ENCODE measurements around the gene COMT. TPM values are rescaled to one million over a fixed set of nuclear protein-coding genes. Genes with fewer than 3 reads are reported as not detected.

Gene COMT
- total RNA-seq, 1 donor from 2014 or later, result 1.3 TPM

- no peaks in the 10 kb centered on the region for H4K20me1 ChIP-seq (ENCODE audit: low read depth)
- H3K9ac ChIP-seq, result no peak overlapping the region
- H3F3A ChIP-seq (ENCODE audit: low read depth), result no peaks in the 10 kb centered on the region
- Mint-ChIP-seq H3K27me3 (ENCODE audit: insufficient read depth, low read depth) (peaks cover 9% of the 10 kb centered on the region), H3K36me3 (no peaks in the 10 kb centered on the region), H3K4me3 (no peak overlapping the region), H3K9me3 (peaks cover 21% of the 10 kb centered on the region), H3K27ac (no peak overlapping the region), H3K4me1 (no peaks in the 10 kb centered on the region)
- H3K9me3 ChIP-seq (ENCODE audit: low read depth), result no peaks in the 10 kb centered on the region
- no peak overlapping the region for H3K4me3 ChIP-seq
- TF ChIP-seq EZH2 (IDR thresholded peaks at IDR 0.05) (no peak), EZH2phosphoT487 (IDR thresholded peaks at IDR 0.05) (no peak), CTCF (IDR thresholded peaks at IDR 0.05) (no peak)
- DNase-seq (ENCODE audit: low spot score), result no peak
- H3K27ac ChIP-seq, result no peak overlapping the region
- no peak overlapping the region for H3K4me2 ChIP-seq
- H3K79me2 ChIP-seq (ENCODE audit: low read depth), result no peaks in the 10 kb centered on the region
- no peaks in the 10 kb centered on the region for H3K36me3 ChIP-seq
- no peak overlapping the region for H2AFZ ChIP-seq (replicated peaks)
- no peaks in the 10 kb centered on the region for H3K27me3 ChIP-seq
- no peaks in the 10 kb centered on the region for H3K4me1 ChIP-seq
These were observed 5.1 kb upstream of the COMT start for GRCh38 chr22:19936513-19936912.

GRCh38 chr22:19937616-19938473 lies 3.7 kb upstream of the COMT start:
- Histone ChIP-seq H3K27ac (no peak overlapping the region), H3K9me3 (ENCODE audit: low read depth) (no peaks in the 10 kb centered on the region), H3K36me3 (no peaks in the 10 kb centered on the region), H4K20me1 (ENCODE audit: low read depth) (no peaks in the 10 kb centered on the region), H2AFZ (replicated peaks) (no peak overlapping the region), H3K79me2 (ENCODE audit: low read depth) (no peaks in the 10 kb centered on the region), H3K9ac (no peak overlapping the region), H3K4me3 (no peak overlapping the region), H3K4me1 (peaks cover 5% of the 10 kb centered on the region), H3K4me2 (no peak overlapping the region), H3K27me3 (no peaks in the 10 kb centered on the region), H3F3A (ENCODE audit: low read depth) (no peaks in the 10 kb centered on the region)
- no peak for DNase-seq (ENCODE audit: low spot score)
- TF ChIP-seq EZH2phosphoT487 (IDR thresholded peaks at IDR 0.05), result no peak
- no peak for TF ChIP-seq EZH2 (IDR thresholded peaks at IDR 0.05)
- no peak for TF ChIP-seq CTCF (IDR thresholded peaks at IDR 0.05)
- Mint-ChIP-seq H3K9me3 (peaks cover 23% of the 10 kb centered on the region), H3K36me3 (no peaks in the 10 kb centered on the region), H3K4me1 (peaks cover 10% of the 10 kb centered on the region), H3K27ac (no peak overlapping the region), H3K27me3 (ENCODE audit: insufficient read depth, low read depth) (peaks cover 11% of the 10 kb centered on the region), H3K4me3 (no peak overlapping the region)

- Histone ChIP-seq H3K4me2 (no peak overlapping the region), H3K36me3 (no peaks in the 10 kb centered on the region), H3K9me3 (ENCODE audit: low read depth) (no peaks in the 10 kb centered on the region), H2AFZ (replicated peaks) (no peak overlapping the region), H3K79me2 (ENCODE audit: low read depth) (no peaks in the 10 kb centered on the region), H3F3A (ENCODE audit: low read depth) (peaks cover 6% of the 10 kb centered on the region), H3K27me3 (no peaks in the 10 kb centered on the region), H3K4me3 (no peak overlapping the region), H3K9ac (no peak overlapping the region), H3K4me1 (peaks cover 12% of the 10 kb centered on the region), H3K27ac (no peak overlapping the region), H4K20me1 (ENCODE audit: low read depth) (no peaks in the 10 kb centered on the region)
- Mint-ChIP-seq H3K9me3 (peaks cover 20% of the 10 kb centered on the region), H3K27ac (no peak overlapping the region), H3K36me3 (peaks cover 2% of the 10 kb centered on the region), H3K4me3 (peak overlapping the region; percentile 48), H3K27me3 (ENCODE audit: insufficient read depth, low read depth) (peaks cover 14% of the 10 kb centered on the region), H3K4me1 (peaks cover 22% of the 10 kb centered on the region)
- TF ChIP-seq EZH2phosphoT487 (IDR thresholded peaks at IDR 0.05), result no peak
- no peak for TF ChIP-seq CTCF (IDR thresholded peaks at IDR 0.05)
- no peak for TF ChIP-seq EZH2 (IDR thresholded peaks at IDR 0.05)
- no peak for DNase-seq (ENCODE audit: low spot score)
These were observed 822 bp upstream of the COMT start for GRCh38 chr22:19940536-19941364.
